B cell (primary cell): ENCODE results near the gene SPRR2E. TPM values are rescaled to one million over a fixed set of nuclear protein-coding genes. Genes with fewer than 3 reads are reported as not detected.

Experiments used
- ATAC-seq: fragments of 200-7000 bp; cut with Tn5 transposase; one replicate; pipeline ENCODE4 v1.10.0; 2021; ENCODE audit warnings: low read depth, mild to moderate bottlenecking, moderate number of reproducible peaks, moderate library complexity
- CTCF ChIA-PET: fragments of 350-600 bp; sonication (Branson Sonifier 250); formaldehyde crosslinking; loops from one replicate; lab custom pipeline; 2021; ENCODE audit warnings: antibody characterized with exemption, inconsistent platforms; lab: Charles Lee
- POLR2A ChIA-PET: fragments of 350-600 bp; sonication (Branson Sonifier 250); formaldehyde crosslinking; loops from one replicate; lab custom pipeline; 2021; ENCODE audit warnings: antibody characterized with exemption; lab: Charles Lee
- DNase-seq: peaks from one replicate; pipeline ENCODE4 v3.0.0; 2013
- H2AFZ ChIP-seq: 2 replicates; pipeline ENCODE4 v1.6.1; 2012; ENCODE audit warnings: mild to moderate bottlenecking, low read depth, low read length; ENCODE audit not compliant: insufficient read depth, poor library complexity, severe bottlenecking
- H3K27ac ChIP-seq, 2 donors: 1 replicate in 1 of 2; 2 replicates in 1 of 2; pipeline ENCODE4 v1.5.1; 2012 to 2013; ENCODE audit warnings: low read length in 2 of 2, mild to moderate bottlenecking in 2 of 2, moderate library complexity in 1 of 2
- H3K27me3 ChIP-seq, 4 experiments: fragments of 200-600 bp in 1 of 4; sonication (generic) in 1 of 4; replicated peaks in 1 of 4; 1 replicate in 2 of 4; 2 replicates in 2 of 4; pipeline versions ENCODE4 v1.6.1 to v1.7.0; 2013 to 2016; ENCODE audit warnings: low read length in 3 of 4, mild to moderate bottlenecking in 2 of 4, mixed read lengths in 1 of 4, moderate library complexity in 1 of 4; ENCODE audit not compliant: insufficient read depth in 4 of 4, control insufficient read depth in 3 of 4; ENCODE audit errors: control extremely low read depth in 1 of 4
- H3K36me3 ChIP-seq, 2 experiments: replicated peaks in 1 of 2; 1 replicate in 1 of 2; 2 replicates in 1 of 2; pipeline versions ENCODE4 v1.6.1 to v1.7.1; 2013; ENCODE audit warnings: low read length in 1 of 2; ENCODE audit not compliant: insufficient read depth in 2 of 2, control insufficient read depth in 1 of 2; ENCODE audit errors: control extremely low read depth in 1 of 2, extremely low read depth in 1 of 2
- H3K4me1 ChIP-seq, 2 donors: fragments of 200-600 bp in 1 of 2; sonication (generic) in 1 of 2; 1 replicate in 1 of 2; 2 replicates in 1 of 2; pipeline versions ENCODE4 v1.5.1 to v1.6.1; 2013 to 2017; ENCODE audit warnings: low read length in 2 of 2; ENCODE audit not compliant: control insufficient read depth in 2 of 2, insufficient read depth in 2 of 2
- H3K4me2 ChIP-seq: replicated peaks from 2 replicates; pipeline ENCODE3; 2012; ENCODE audit warnings: mild to moderate bottlenecking, low read depth, low read length; ENCODE audit not compliant: poor library complexity, severe bottlenecking
- H3K4me3 ChIP-seq, 5 experiments: fragments of 200-600 bp in 1 of 5; sonication (generic) in 1 of 5; 1 replicate in 3 of 5; 2 replicates in 2 of 5; pipeline versions ENCODE4 v1.5.1 to v1.7.0; 2011 to 2016; ENCODE audit warnings: low read length in 4 of 5, mild to moderate bottlenecking in 4 of 5, low read depth in 2 of 5, control low read depth in 1 of 5, moderate library complexity in 1 of 5; ENCODE audit not compliant: insufficient read depth in 1 of 5; ENCODE audit errors: control extremely low read depth in 1 of 5, extremely low read depth in 1 of 5
- H3K79me2 ChIP-seq: fragments of 200-600 bp; sonication (generic); one replicate; pipeline ENCODE4 v1.6.0; 2016; ENCODE audit warnings: low read length; ENCODE audit not compliant: control insufficient read depth, insufficient read depth
- H3K9ac ChIP-seq: fragments of 200-600 bp; sonication (generic); 2 replicates; pipeline ENCODE4 v1.6.1; 2017; ENCODE audit warnings: mild to moderate bottlenecking, low read length, moderate library complexity
- H3K9me3 ChIP-seq, 3 donors: one replicate each; pipeline versions ENCODE4 v1.6.1 to v1.7.1; 2013; ENCODE audit warnings: low read length in 2 of 3; ENCODE audit not compliant: control insufficient read depth in 2 of 3, insufficient read depth in 1 of 3; ENCODE audit errors: control extremely low read depth in 1 of 3
- H4K20me1 ChIP-seq: 2 replicates; pipeline ENCODE4 v1.6.0; 2012; ENCODE audit warnings: mild to moderate bottlenecking, low read length; ENCODE audit not compliant: insufficient read depth, control insufficient read depth, poor library complexity, severe bottlenecking
- H3K27ac Mint-ChIP-seq: one replicate; pipeline ENCODE4 v1.8.0; 2021; ENCODE audit warnings: mixed read lengths
- H3K27me3 Mint-ChIP-seq: one replicate; pipeline ENCODE4 v1.8.0; 2021; ENCODE audit warnings: mixed read lengths
- H3K4me1 Mint-ChIP-seq: one replicate; pipeline ENCODE4 v1.8.0; 2021; ENCODE audit warnings: mixed read lengths
- H3K4me3 Mint-ChIP-seq: one replicate; pipeline ENCODE4 v1.8.0; 2021; ENCODE audit warnings: mixed read lengths
- H3K9me3 Mint-ChIP-seq: one replicate; pipeline ENCODE4 v1.8.0; 2022; ENCODE audit warnings: mixed read lengths; ENCODE audit not compliant: insufficient read depth
- CTCF ChIP-seq: fragments of 200-600 bp; IDR thresholded peaks from one replicate; pipeline ENCODE4 v1.8.0; 2022; ENCODE audit warnings: antibody characterized with exemption, mild to moderate bottlenecking
- EZH2 ChIP-seq: IDR thresholded peaks from 2 replicates; pipeline ENCODE4 v1.6.1; 2012; ENCODE audit warnings: borderline replicate concordance, low read depth, mild to moderate bottlenecking, moderate library complexity, low read length; ENCODE audit not compliant: insufficient read depth, poor library complexity, severe bottlenecking
- WGBS: methylation state at CpG from one replicate; pipeline ENCODE4 v1.1.5; 2013; ENCODE audit warnings: missing lambda C conversion rate; ENCODE audit not compliant: insufficient coverage; 5-methylcytosine and 5-hydroxymethylcytosine counted together
- intact Hi-C: fragments of 100-400 bp; cut with micrococcal nuclease; formaldehyde crosslinking; loops from one replicate; pipeline ENCODE4 v1.10.0; 2022
- polyA plus RNA-seq: library from polyadenylated mRNA; depleted of rRNA; stranded (reverse); fragments of >200 nt; gene quantifications from 2 replicates; pipeline ENCODE4 v1.2.3, GENCODE V29; 2012
- total RNA-seq, 2 donors: library from RNA; stranded (reverse); fragments of 120-200 nt in 1 of 2; gene quantifications; 1 replicate in 1 of 2; 2 replicates in 1 of 2; pipeline versions ENCODE4 v1.2.3 to v1.2.4, GENCODE V29; 2013 to 2022

SPRR2E gene
- total and polyA plus RNA-seq, 2 donors (not counting 1 experiment from before 2014, with no cell fraction given) = not detected

GRCh38 chr1:153122831-153123421, 28.6 kb upstream of the SPRR2E start:
- WGBS = 46% methylated on average over 3 of the region's 3 CpGs
- Mint-ChIP-seq H3K4me3 (no peak overlapping the region), H3K27ac (no peak overlapping the region), H3K27me3 (peaks cover 20% of the 10 kb centered on the region), H3K9me3 (peaks cover 13% of the 10 kb centered on the region), H3K4me1 (no peaks in the 10 kb centered on the region)
- ChIA-PET CTCF (no interaction called here), POLR2A (no interaction called here)
- Histone ChIP-seq H3K27ac (no peak overlapping the region), H4K20me1 (no peaks in the 10 kb centered on the region), H3K36me3 (no peaks in the 10 kb centered on the region), H3K4me2 (no peak overlapping the region), H3K9me3 (peaks cover 0 to 5% (median 5%) of the 10 kb centered on the region in 3 donors), H3K4me3 (no peak overlapping the region), H3K9ac (no peak overlapping the region), H3K4me1 (no peaks in the 10 kb centered on the region), H3K79me2 (no peaks in the 10 kb centered on the region), H3K27me3 (peaks cover 0 to 2% (median 0%) of the 10 kb centered on the region in 4 experiments), H2AFZ (no peak overlapping the region)
- ATAC-seq = no peak
- intact Hi-C loops = no loop called here
- TF ChIP-seq CTCF (no peak), EZH2 (no peak)
- DNase-seq = no peak

GRCh38 chr1:153120945-153121344, 26.6 kb upstream of the SPRR2E start:
- Histone ChIP-seq H3K9me3 (peaks cover 0 to 5% (median 5%) of the 10 kb centered on the region in 3 donors), H2AFZ (no peak overlapping the region), H3K27me3 (peaks cover 0 to 7% (median under 1%) of the 10 kb centered on the region in 4 experiments), H3K4me1 (no peaks in the 10 kb centered on the region), H3K4me3 (no peak overlapping the region), H3K27ac (no peak overlapping the region), H3K79me2 (no peaks in the 10 kb centered on the region), H3K36me3 (no peaks in the 10 kb centered on the region), H4K20me1 (no peaks in the 10 kb centered on the region), H3K4me2 (no peak overlapping the region), H3K9ac (no peak overlapping the region)
- Mint-ChIP-seq H3K4me1 (no peaks in the 10 kb centered on the region), H3K27ac (no peak overlapping the region), H3K9me3 (peaks cover 13% of the 10 kb centered on the region), H3K27me3 (peaks cover 23% of the 10 kb centered on the region), H3K4me3 (no peak overlapping the region)
- no peak for ATAC-seq
- CTCF ChIA-PET = no interaction called here
- no peak for TF ChIP-seq EZH2
- no peak for TF ChIP-seq CTCF
- no peak for DNase-seq
- POLR2A ChIA-PET = no interaction called here
- intact Hi-C loops = no loop called here
